NB4 (cell line): ENCODE measurements around the gene CARD9.

Experiments
- CTCF ChIP-seq: IDR thresholded peaks from one replicate; pipeline ENCODE4 v1.5.1; 2012; ENCODE audit warnings: low read depth, low read length
- MYC ChIP-seq: IDR thresholded peaks from 2 replicates; pipeline ENCODE4 v1.6.1; 2011; ENCODE audit warnings: low read depth, low read length
- POLR2A ChIP-seq: IDR thresholded peaks from 2 replicates; pipeline ENCODE4 v1.6.1; 2011; ENCODE audit warnings: mild to moderate bottlenecking; ENCODE audit not compliant: insufficient read length; ENCODE audit errors: extremely low read depth
- TF ChIP-seq, protein P1 (sequence below): IDR thresholded peaks from 2 replicates; pipeline ENCODE4 v1.6.1; 2011; ENCODE audit warnings: low read depth, low read length

DNA sequence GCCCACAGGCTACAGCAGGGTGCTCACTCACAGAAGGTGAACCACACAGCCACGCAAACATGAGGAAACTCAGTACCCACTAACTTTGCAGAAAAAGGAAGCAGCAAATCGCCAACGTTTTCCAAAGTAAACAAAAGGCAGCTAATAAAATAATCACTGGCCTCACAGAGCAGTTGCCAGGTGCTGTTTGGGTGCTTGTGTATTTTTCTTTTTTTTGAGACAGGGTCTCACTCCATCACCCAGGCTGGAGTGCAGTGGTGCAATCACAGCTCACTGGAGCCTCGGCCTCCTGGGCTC lies 22.7 kb upstream of the CARD9 start:
- TF ChIP-seq, protein P1, sequence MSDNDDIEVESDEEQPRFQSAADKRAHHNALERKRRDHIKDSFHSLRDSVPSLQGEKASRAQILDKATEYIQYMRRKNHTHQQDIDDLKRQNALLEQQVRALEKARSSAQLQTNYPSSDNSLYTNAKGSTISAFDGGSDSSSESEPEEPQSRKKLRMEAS = no peak
- TF ChIP-seq POLR2A (no peak), CTCF (no peak), MYC (no peak)
